HL-60 (cell line): ENCODE data around the gene REEP1.

Experiments used
- GABPA ChIP-seq: IDR thresholded peaks from 2 replicates; pipeline ENCODE4 v1.6.1; 2012; ENCODE audit warnings: low read depth
- POLR2AphosphoS5 ChIP-seq: IDR thresholded peaks from 2 replicates; pipeline ENCODE4 v1.6.1; 2012; ENCODE audit warnings: low read depth
- TF ChIP-seq, protein P1 (sequence below): IDR thresholded peaks from one replicate; pipeline ENCODE4 v1.5.1; 2011; ENCODE audit warnings: low read length, control low read depth, inconsistent platforms; ENCODE audit not compliant: insufficient read depth
- TF ChIP-seq, protein P2 (sequence below): IDR thresholded peaks from 2 replicates; pipeline ENCODE4 v1.6.1; 2012; ENCODE audit warnings: low read depth; ENCODE audit not compliant: insufficient replicate concordance

DNA sequence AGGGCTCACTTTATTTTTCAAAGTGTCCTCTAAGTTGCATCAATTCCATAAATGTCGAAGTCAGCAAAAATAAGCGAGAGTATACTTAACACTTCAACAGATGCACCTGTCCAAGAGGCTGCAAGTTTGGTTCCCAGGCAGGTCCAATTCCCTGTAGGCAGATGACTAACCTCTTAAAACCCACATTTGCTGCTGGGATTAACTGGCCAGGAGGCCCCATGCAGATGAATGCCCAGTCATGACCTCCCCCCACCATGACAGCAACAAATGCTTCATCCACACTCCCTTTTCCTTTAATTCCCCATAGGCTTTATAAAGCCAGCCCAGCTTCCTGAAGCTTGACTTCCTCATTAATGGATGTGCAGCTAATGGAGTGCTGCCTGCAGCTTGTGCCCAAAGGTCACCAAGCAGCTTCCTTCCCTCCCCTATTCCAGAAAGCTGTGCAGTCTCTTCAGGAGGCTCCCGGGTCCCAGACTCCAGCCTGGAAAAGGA is 35.7 kb downstream of the REEP1 start:
- TF ChIP-seq, protein P1, sequence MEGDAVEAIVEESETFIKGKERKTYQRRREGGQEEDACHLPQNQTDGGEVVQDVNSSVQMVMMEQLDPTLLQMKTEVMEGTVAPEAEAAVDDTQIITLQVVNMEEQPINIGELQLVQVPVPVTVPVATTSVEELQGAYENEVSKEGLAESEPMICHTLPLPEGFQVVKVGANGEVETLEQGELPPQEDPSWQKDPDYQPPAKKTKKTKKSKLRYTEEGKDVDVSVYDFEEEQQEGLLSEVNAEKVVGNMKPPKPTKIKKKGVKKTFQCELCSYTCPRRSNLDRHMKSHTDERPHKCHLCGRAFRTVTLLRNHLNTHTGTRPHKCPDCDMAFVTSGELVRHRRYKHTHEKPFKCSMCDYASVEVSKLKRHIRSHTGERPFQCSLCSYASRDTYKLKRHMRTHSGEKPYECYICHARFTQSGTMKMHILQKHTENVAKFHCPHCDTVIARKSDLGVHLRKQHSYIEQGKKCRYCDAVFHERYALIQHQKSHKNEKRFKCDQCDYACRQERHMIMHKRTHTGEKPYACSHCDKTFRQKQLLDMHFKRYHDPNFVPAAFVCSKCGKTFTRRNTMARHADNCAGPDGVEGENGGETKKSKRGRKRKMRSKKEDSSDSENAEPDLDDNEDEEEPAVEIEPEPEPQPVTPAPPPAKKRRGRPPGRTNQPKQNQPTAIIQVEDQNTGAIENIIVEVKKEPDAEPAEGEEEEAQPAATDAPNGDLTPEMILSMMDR = no peak
- no peak for TF ChIP-seq GABPA
- TF ChIP-seq POLR2AphosphoS5 = no peak
- TF ChIP-seq, protein P2, sequence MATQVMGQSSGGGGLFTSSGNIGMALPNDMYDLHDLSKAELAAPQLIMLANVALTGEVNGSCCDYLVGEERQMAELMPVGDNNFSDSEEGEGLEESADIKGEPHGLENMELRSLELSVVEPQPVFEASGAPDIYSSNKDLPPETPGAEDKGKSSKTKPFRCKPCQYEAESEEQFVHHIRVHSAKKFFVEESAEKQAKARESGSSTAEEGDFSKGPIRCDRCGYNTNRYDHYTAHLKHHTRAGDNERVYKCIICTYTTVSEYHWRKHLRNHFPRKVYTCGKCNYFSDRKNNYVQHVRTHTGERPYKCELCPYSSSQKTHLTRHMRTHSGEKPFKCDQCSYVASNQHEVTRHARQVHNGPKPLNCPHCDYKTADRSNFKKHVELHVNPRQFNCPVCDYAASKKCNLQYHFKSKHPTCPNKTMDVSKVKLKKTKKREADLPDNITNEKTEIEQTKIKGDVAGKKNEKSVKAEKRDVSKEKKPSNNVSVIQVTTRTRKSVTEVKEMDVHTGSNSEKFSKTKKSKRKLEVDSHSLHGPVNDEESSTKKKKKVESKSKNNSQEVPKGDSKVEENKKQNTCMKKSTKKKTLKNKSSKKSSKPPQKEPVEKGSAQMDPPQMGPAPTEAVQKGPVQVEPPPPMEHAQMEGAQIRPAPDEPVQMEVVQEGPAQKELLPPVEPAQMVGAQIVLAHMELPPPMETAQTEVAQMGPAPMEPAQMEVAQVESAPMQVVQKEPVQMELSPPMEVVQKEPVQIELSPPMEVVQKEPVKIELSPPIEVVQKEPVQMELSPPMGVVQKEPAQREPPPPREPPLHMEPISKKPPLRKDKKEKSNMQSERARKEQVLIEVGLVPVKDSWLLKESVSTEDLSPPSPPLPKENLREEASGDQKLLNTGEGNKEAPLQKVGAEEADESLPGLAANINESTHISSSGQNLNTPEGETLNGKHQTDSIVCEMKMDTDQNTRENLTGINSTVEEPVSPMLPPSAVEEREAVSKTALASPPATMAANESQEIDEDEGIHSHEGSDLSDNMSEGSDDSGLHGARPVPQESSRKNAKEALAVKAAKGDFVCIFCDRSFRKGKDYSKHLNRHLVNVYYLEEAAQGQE = no peak
